ENCODE data around the gene ME1.
"Not testable (repeated sequence)": the region's sequence is repeated elsewhere in the genome, so short reads cannot be mapped to it uniquely, and the experiment has no call there.

ME1 gene

GRCh38 chr6:83265384-83265783 lies 165.5 kb downstream of the ME1 start:
- DNase-seq (ENCODE audit: insufficient read length, low spot score) = no peak
- FAIRE-seq = no peak

- DNase-seq (ENCODE audit: insufficient read length, low spot score) (no peak), FAIRE-seq (no peak)
These were observed 170.3 kb downstream of the ME1 start for GRCh38 chr6:83260577-83260976.

- DNase-seq (ENCODE audit: insufficient read length, low spot score) = no peak
These were observed 172.3 kb downstream of the ME1 start for GRCh38 chr6:83258517-83258916.

GRCh38 chr6:83257791-83258190 lies 173.1 kb downstream of the ME1 start:
- DNase-seq (ENCODE audit: insufficient read length, low spot score) = no peak
- no peak for FAIRE-seq

More at GRCh38 chr6:83258517-83258916, 172.3 kb downstream of the ME1 start:
- FAIRE-seq = no peak

GRCh38 chr6:83256719-83257118 lies 174.1 kb downstream of the ME1 start:
- DNase-seq (ENCODE audit: insufficient read length, low spot score); FAIRE-seq: not testable (repeated sequence)

GRCh38 chr6:83252719-83253118 lies 178.1 kb downstream of the ME1 start:
- FAIRE-seq = no peak
- no peak for DNase-seq (ENCODE audit: insufficient read length, low spot score)

GRCh38 chr6:83250235-83250634 lies 180.6 kb downstream of the ME1 start:
- DNase-seq (ENCODE audit: insufficient read length, low spot score) (no peak), FAIRE-seq (no peak)

GRCh38 chr6:83247471-83247870 lies 183.4 kb downstream of the ME1 start:
- FAIRE-seq (no peak), DNase-seq (ENCODE audit: insufficient read length, low spot score) (no peak)

GRCh38 chr6:83231146-83231545 lies 199.7 kb downstream of the ME1 start:
- FAIRE-seq = no peak
- DNase-seq (ENCODE audit: insufficient read length, low spot score) = no peak

GRCh38 chr6:83226517-83226916 lies 204.3 kb downstream of the ME1 start:
- DNase-seq (ENCODE audit: insufficient read length, low spot score) (no peak), FAIRE-seq (no peak)

- no peak for DNase-seq (ENCODE audit: insufficient read length, low spot score)
- peak; percentile 59 for FAIRE-seq
These were observed 208.9 kb downstream of the ME1 start for GRCh38 chr6:83221889-83222479.

GRCh38 chr6:83221276-83221675 lies 209.6 kb downstream of the ME1 start:
- DNase-seq (ENCODE audit: insufficient read length, low spot score) = no peak
- no peak for FAIRE-seq

GRCh38 chr6:83220121-83220520 lies 210.7 kb downstream of the ME1 start:
- FAIRE-seq = no peak
- no peak for DNase-seq (ENCODE audit: insufficient read length, low spot score)

GRCh38 chr6:83218646-83219045 lies 212.2 kb downstream of the ME1 start:
- DNase-seq (ENCODE audit: insufficient read length, low spot score) (no peak), FAIRE-seq (no peak)

GRCh38 chr6:83216806-83217205 lies 214.0 kb downstream of the ME1 start:
- no peak for FAIRE-seq
- DNase-seq (ENCODE audit: insufficient read length, low spot score) = no peak

- FAIRE-seq (peak; percentile 94), DNase-seq (ENCODE audit: insufficient read length, low spot score) (peak; percentile 24)
These were observed 215.5 kb downstream of the ME1 start for GRCh38 chr6:83215131-83216047.

GRCh38 chr6:83202031-83202430 lies 228.8 kb downstream of the ME1 start:
- no peak for DNase-seq (ENCODE audit: insufficient read length, low spot score)
- FAIRE-seq = no peak

- no peak for DNase-seq (ENCODE audit: insufficient read length, low spot score)
- FAIRE-seq = no peak
These were observed 231.0 kb downstream of the ME1 start for GRCh38 chr6:83199863-83200225.

- DNase-seq (ENCODE audit: insufficient read length, low spot score) (no peak), FAIRE-seq (no peak)
These were observed 231.5 kb downstream of the ME1 start for GRCh38 chr6:83199173-83199862.

GRCh38 chr6:83198486-83199172 lies 232.2 kb downstream of the ME1 start:
- no peak for FAIRE-seq

More at GRCh38 chr6:83198486-83199172, 232.2 kb downstream of the ME1 start:
- DNase-seq (ENCODE audit: insufficient read length, low spot score) = no peak

Data from GM19239 (cell line).